SK-N-SH treated with all-trans-retinoic acid at 6 μM for 48 hours (cell line): ENCODE data around the gene SKI.

Source experiments
- ATAC-seq: fragments of 200-7000 bp; cut with Tn5 transposase; 3 replicates; pipeline ENCODE4 v1.9.1; 2020; ENCODE audit warnings: mild to moderate bottlenecking, moderate library complexity
- BACH2 ChIP-seq: fragments of 250-450 bp; sonication (Bioruptor Pico); IDR thresholded peaks from 2 replicates; pipeline ENCODE4 v1.9.0; 2021; ENCODE audit warnings: mild to moderate bottlenecking, borderline replicate concordance
- CSDC2 ChIP-seq: fragments of 250-450 bp; sonication (Bioruptor Pico); IDR thresholded peaks from 2 replicates; pipeline ENCODE4 v1.5.0; 2020; ENCODE audit warnings: mild to moderate bottlenecking, moderate library complexity
- ESRRG ChIP-seq: fragments of 250-450 bp; sonication (Bioruptor Pico); IDR thresholded peaks from 2 replicates; pipeline ENCODE4 v1.6.1; 2021; ENCODE audit warnings: mild to moderate bottlenecking
- GLIS3 ChIP-seq: fragments of 250-450 bp; sonication (Bioruptor Pico); IDR thresholded peaks from 2 replicates; pipeline ENCODE4 v1.5.0; 2020; ENCODE audit warnings: mild to moderate bottlenecking, moderate library complexity
- ISL1 ChIP-seq: fragments of 250-450 bp; sonication (Bioruptor Pico); IDR thresholded peaks from 2 replicates; pipeline ENCODE4 v2.1.2; 2022; ENCODE audit warnings: mild to moderate bottlenecking, moderate library complexity
- OSR1 ChIP-seq: fragments of 250-450 bp; sonication (Bioruptor Pico); IDR thresholded peaks from 2 replicates; pipeline ENCODE4 v1.8.0; 2022; ENCODE audit warnings: moderate library complexity, mild to moderate bottlenecking, inconsistent platforms
- PPARA ChIP-seq: fragments of 250-450 bp; sonication (Bioruptor Pico); IDR thresholded peaks from 2 replicates; pipeline ENCODE4 v1.5.0; 2020; ENCODE audit warnings: mild to moderate bottlenecking, borderline replicate concordance
- SNAI2 ChIP-seq: fragments of 250-450 bp; sonication (Bioruptor Pico); IDR thresholded peaks from 2 replicates; pipeline ENCODE4 v1.5.0; 2020; ENCODE audit warnings: mild to moderate bottlenecking, moderate library complexity
- TCF4 ChIP-seq: fragments of 250-450 bp; sonication (Bioruptor Pico); IDR thresholded peaks from 2 replicates; pipeline ENCODE4 v1.8.0; 2021; ENCODE audit warnings: mild to moderate bottlenecking, moderate library complexity, borderline replicate concordance
- TOX ChIP-seq: fragments of 250-450 bp; sonication (Bioruptor Pico); IDR thresholded peaks from 2 replicates; pipeline ENCODE4 v1.8.0; 2021; ENCODE audit warnings: mild to moderate bottlenecking, moderate library complexity, borderline replicate concordance
- ZC3H10 ChIP-seq: fragments of 250-450 bp; sonication (Bioruptor Pico); IDR thresholded peaks from 2 replicates; pipeline ENCODE4 v1.5.1; 2021; ENCODE audit warnings: mild to moderate bottlenecking, moderate library complexity
- ZFP3 ChIP-seq: fragments of 250-450 bp; sonication (Bioruptor Pico); IDR thresholded peaks from 2 replicates; pipeline ENCODE4 v1.5.0; 2020; ENCODE audit warnings: mild to moderate bottlenecking, moderate library complexity
- ZNF565 ChIP-seq: fragments of 450-650 bp; formaldehyde crosslinking; conservative IDR thresholded peaks from 2 replicates; pipeline ENCODE4 v1.5.0; 2020; ENCODE audit warnings: low read depth, mild to moderate bottlenecking, moderate library complexity
- ZNF70 ChIP-seq: fragments of 450-650 bp; formaldehyde crosslinking; IDR thresholded peaks from 2 replicates; pipeline ENCODE4 v1.5.0; 2020; ENCODE audit warnings: mild to moderate bottlenecking, moderate library complexity
- ZNF8 ChIP-seq: fragments of 450-650 bp; formaldehyde crosslinking; IDR thresholded peaks from 2 replicates; pipeline ENCODE4 v1.5.0; 2020; ENCODE audit warnings: mild to moderate bottlenecking, moderate library complexity
- TF ChIP-seq, protein P1 (sequence below): fragments of 250-450 bp; sonication (Bioruptor Pico); IDR thresholded peaks from 2 replicates; pipeline ENCODE4 v1.8.0; 2021; ENCODE audit warnings: low read depth, mild to moderate bottlenecking, moderate library complexity, borderline replicate concordance
- TF ChIP-seq, protein P2 (sequence below): fragments of 250-450 bp; sonication (Bioruptor Pico); IDR thresholded peaks from 2 replicates; pipeline ENCODE4 v1.8.0; 2020; ENCODE audit warnings: mild to moderate bottlenecking, moderate library complexity, borderline replicate concordance
- TF ChIP-seq, protein P3 (sequence below): fragments of 250-450 bp; sonication (Bioruptor Pico); IDR thresholded peaks from 2 replicates; pipeline ENCODE4 v1.5.1; 2020; ENCODE audit warnings: low read depth, mild to moderate bottlenecking, moderate library complexity
- TF ChIP-seq, protein P4 (sequence below): fragments of 250-450 bp; sonication (Bioruptor Pico); IDR thresholded peaks from 2 replicates; pipeline ENCODE4 v1.5.1; 2021; ENCODE audit warnings: mild to moderate bottlenecking, moderate library complexity

SKI gene

DNA sequence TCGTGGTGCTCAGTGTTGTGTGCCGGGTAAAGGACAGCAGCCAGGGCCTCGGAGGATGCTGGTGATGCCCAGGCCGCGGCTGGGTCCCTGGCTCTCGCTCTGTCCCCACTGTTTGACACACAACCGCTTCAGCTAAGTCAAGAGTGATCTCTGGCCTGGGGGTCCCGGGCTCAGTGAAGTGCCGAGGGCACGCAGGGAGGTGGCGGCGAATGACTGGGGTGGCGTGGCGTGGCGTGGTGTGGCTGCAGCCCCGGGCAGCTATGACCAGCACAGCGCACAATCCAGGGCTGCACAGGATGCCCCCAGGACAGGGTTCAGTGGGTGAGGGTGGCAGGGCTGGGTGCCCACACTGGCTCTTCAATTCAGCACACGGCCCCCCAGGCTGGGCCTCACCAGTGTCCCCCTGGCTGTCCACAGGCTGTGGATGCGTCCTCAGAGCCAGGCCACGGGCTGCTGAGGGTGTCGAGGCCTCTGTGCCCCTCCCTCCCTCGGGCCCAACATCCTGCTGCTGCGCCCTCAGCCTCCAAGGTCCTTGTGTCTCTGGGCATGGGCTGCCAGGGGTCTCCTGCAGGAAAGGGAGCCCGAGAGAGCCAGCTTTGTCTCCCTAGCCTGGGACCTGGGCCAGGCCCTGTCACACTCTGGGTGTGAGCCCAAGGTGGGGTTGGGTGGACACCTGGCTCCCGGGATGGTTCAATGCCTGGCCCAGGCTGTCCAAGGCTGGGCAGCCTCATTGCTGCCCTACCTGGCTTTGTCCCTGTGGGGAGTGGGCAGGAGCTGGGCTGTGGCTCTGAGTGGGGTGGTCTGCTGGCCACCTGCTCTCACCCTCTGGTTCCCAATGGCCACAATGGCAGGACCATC lies 12.0 kb upstream of the SKI start:
- TF ChIP-seq ZFP3 (no peak), ZNF565 (CRISPR knock-in tag) (no peak), ESRRG (CRISPR knock-in tag) (no peak), ZNF70 (CRISPR knock-in tag) (no peak), TOX (CRISPR knock-in tag) (no peak), CSDC2 (no peak), OSR1 (CRISPR knock-in tag) (no peak), PPARA (CRISPR knock-in tag) (no peak), ISL1 (no peak), ZNF8 (CRISPR knock-in tag) (no peak)
- TF ChIP-seq, protein P1, sequence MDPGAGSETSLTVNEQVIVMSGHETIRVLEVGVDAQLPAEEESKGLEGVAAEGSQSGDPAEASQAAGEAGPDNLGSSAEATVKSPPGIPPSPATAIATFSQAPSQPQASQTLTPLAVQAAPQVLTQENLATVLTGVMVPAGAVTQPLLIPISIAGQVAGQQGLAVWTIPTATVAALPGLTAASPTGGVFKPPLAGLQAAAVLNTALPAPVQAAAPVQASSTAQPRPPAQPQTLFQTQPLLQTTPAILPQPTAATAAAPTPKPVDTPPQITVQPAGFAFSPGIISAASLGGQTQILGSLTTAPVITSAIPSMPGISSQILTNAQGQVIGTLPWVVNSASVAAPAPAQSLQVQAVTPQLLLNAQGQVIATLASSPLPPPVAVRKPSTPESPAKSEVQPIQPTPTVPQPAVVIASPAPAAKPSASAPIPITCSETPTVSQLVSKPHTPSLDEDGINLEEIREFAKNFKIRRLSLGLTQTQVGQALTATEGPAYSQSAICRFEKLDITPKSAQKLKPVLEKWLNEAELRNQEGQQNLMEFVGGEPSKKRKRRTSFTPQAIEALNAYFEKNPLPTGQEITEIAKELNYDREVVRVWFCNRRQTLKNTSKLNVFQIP (CRISPR knock-in tag) = no peak
- TF ChIP-seq, protein P2, sequence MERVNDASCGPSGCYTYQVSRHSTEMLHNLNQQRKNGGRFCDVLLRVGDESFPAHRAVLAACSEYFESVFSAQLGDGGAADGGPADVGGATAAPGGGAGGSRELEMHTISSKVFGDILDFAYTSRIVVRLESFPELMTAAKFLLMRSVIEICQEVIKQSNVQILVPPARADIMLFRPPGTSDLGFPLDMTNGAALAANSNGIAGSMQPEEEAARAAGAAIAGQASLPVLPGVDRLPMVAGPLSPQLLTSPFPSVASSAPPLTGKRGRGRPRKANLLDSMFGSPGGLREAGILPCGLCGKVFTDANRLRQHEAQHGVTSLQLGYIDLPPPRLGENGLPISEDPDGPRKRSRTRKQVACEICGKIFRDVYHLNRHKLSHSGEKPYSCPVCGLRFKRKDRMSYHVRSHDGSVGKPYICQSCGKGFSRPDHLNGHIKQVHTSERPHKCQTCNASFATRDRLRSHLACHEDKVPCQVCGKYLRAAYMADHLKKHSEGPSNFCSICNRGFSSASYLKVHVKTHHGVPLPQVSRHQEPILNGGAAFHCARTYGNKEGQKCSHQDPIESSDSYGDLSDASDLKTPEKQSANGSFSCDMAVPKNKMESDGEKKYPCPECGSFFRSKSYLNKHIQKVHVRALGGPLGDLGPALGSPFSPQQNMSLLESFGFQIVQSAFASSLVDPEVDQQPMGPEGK (CRISPR knock-in tag) = no peak
- TF ChIP-seq, protein P3, sequence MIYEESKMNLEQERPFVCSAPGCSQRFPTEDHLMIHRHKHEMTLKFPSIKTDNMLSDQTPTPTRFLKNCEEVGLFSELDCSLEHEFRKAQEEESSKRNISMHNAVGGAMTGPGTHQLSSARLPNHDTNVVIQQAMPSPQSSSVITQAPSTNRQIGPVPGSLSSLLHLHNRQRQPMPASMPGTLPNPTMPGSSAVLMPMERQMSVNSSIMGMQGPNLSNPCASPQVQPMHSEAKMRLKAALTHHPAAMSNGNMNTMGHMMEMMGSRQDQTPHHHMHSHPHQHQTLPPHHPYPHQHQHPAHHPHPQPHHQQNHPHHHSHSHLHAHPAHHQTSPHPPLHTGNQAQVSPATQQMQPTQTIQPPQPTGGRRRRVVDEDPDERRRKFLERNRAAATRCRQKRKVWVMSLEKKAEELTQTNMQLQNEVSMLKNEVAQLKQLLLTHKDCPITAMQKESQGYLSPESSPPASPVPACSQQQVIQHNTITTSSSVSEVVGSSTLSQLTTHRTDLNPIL (CRISPR knock-in tag) = no peak
- no peak for ATAC-seq

DNA sequence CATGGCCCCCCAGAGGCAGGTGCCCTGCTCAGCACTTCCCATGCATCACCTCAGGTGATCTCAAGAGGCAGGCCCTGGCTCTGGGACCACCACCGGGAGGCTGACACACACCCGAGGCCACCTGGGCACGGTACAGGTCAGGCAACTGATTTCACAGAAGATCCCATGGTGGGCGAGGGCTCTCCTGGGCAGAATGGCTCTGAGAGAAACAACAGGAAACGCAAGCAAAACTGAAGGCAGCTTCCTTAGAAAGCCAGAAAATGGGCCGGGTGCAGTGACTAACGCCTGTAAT lies 11.4 kb upstream of the SKI start:
- TF ChIP-seq, protein P2 (CRISPR knock-in tag) = no peak
- no peak for TF ChIP-seq SNAI2 (CRISPR knock-in tag)
- TF ChIP-seq ZNF70 (CRISPR knock-in tag) = no peak
- TF ChIP-seq, protein P4, sequence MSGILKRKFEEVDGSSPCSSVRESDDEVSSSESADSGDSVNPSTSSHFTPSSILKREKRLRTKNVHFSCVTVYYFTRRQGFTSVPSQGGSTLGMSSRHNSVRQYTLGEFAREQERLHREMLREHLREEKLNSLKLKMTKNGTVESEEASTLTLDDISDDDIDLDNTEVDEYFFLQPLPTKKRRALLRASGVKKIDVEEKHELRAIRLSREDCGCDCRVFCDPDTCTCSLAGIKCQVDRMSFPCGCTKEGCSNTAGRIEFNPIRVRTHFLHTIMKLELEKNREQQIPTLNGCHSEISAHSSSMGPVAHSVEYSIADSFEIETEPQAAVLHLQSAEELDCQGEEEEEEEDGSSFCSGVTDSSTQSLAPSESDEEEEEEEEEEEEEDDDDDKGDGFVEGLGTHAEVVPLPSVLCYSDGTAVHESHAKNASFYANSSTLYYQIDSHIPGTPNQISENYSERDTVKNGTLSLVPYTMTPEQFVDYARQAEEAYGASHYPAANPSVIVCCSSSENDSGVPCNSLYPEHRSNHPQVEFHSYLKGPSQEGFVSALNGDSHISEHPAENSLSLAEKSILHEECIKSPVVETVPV (CRISPR knock-in tag) = no peak
- TF ChIP-seq TCF4 (CRISPR knock-in tag) = no peak
- TF ChIP-seq GLIS3 (CRISPR knock-in tag) = no peak
- TF ChIP-seq ZC3H10 = no peak
- TF ChIP-seq, all 23 proteins: peak for 0
- ATAC-seq = no peak

DNA sequence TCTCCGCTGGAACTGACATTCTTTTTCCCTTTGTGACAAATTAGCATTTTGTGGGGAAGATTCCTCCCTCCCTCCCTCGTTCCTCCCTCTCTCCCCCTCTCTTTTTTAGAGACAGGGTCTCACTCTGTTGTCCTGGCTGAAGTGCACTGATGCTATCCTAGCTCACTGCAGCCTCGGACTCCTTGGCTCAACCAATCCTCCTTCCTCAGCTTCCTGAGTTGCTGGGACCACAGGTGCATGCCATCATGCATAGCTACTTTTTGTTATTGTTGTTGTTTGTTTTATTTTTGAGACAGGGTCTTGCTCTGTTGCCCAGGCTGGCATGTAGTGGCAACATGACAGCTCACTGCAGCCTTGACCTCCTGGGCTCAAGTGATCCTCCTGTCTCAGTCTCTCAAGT lies 6.8 kb upstream of the SKI start:
- TF ChIP-seq, protein P3 (CRISPR knock-in tag) = no peak
- TF ChIP-seq ZNF70 (CRISPR knock-in tag) = no peak
- TF ChIP-seq ZNF8 (CRISPR knock-in tag) = no peak
- TF ChIP-seq TOX (CRISPR knock-in tag) = no peak
- TF ChIP-seq ISL1 = no peak
- TF ChIP-seq BACH2 = no peak
- TF ChIP-seq, protein P2 (CRISPR knock-in tag) = no peak
- no peak for TF ChIP-seq ZNF565 (CRISPR knock-in tag)
- no peak for TF ChIP-seq CSDC2
- no peak for TF ChIP-seq ESRRG (CRISPR knock-in tag)
- no peak for TF ChIP-seq ZC3H10
- ATAC-seq = no peak
